DOHH2 (cell line): Measurements from ENCODE around the gene TTC7B.

Source experiments
- CTCF ChIP-seq: fragments of 200-600 bp; sonication (generic); IDR thresholded peaks from one replicate; pipeline ENCODE4 v1.5.1; 2014; ENCODE audit warnings: antibody characterized with exemption, mild to moderate bottlenecking, low read depth, low read length; ENCODE audit not compliant: poor library complexity, severe bottlenecking
- EZH2phosphoT487 ChIP-seq: fragments of 200-600 bp; sonication (generic); IDR thresholded peaks from 2 replicates; pipeline ENCODE4 v1.6.1; 2017; ENCODE audit warnings: borderline replicate concordance, mild to moderate bottlenecking, antibody characterized with exemption, low read length, moderate library complexity, mixed read lengths

- TF ChIP-seq CTCF (no peak), EZH2phosphoT487 (no peak)
Observed at GRCh38 chr14:90514566-90514965, 301.7 kb downstream of the TTC7B start.
